ENCODE data around the gene AGPS. TPM values are rescaled to one million over a fixed set of nuclear protein-coding genes. Genes with fewer than 3 reads are reported as not detected.

Gene AGPS
- total RNA-seq, 1 experiment from 2014 or later: 54.0 TPM

GRCh38 chr2:177471990-177472389 is 79.4 kb downstream of the AGPS start:
- H3K79me2 ChIP-seq (ENCODE audit: low read length): peaks cover 33% of the 10 kb centered on the region
- H4K20me1 ChIP-seq (ENCODE audit: insufficient read depth, low read depth, low read length): no peaks in the 10 kb centered on the region
- peaks cover 6% of the 10 kb centered on the region; the same call in 1 of the 2 replicates for H3K4me1 ChIP-seq (ENCODE audit: low read length)
- H3K4me2 ChIP-seq (ENCODE audit: low read depth, low read length, poor library complexity, severe bottlenecking): no peak overlapping the region
- no peak overlapping the region for H3K9ac ChIP-seq (ENCODE audit: low read length)
- no peaks in the 10 kb centered on the region for H3K9me3 ChIP-seq (ENCODE audit: low read length)
- H3K4me3 ChIP-seq (ENCODE audit: low read length): no peak overlapping the region
- H3K27me3 ChIP-seq (ENCODE audit: low read length): no peaks in the 10 kb centered on the region
- no peak overlapping the region for H3K27ac ChIP-seq (ENCODE audit: low read length)
- no peaks in the 10 kb centered on the region for H3K9me2 ChIP-seq (replicated peaks; ENCODE audit: insufficient read depth, low read length)
- peaks cover 44% of the 10 kb centered on the region for H3K36me3 ChIP-seq (ENCODE audit: insufficient read depth, low read length)
- DNase-seq: no peak
- no peak overlapping the region for H2AFZ ChIP-seq (ENCODE audit: low read length)

- H3K9me2 ChIP-seq (replicated peaks; ENCODE audit: insufficient read depth, low read length): no peaks in the 10 kb centered on the region
- no peaks in the 10 kb centered on the region for H3K9me3 ChIP-seq (ENCODE audit: low read length)
- H3K27ac ChIP-seq (ENCODE audit: low read length): no peak overlapping the region
- no peak overlapping the region for H3K9ac ChIP-seq (ENCODE audit: low read length)
- H3K79me2 ChIP-seq (ENCODE audit: low read length): peaks cover 53% of the 10 kb centered on the region
- no peak overlapping the region for H3K4me3 ChIP-seq (ENCODE audit: low read length)
- H4K20me1 ChIP-seq (ENCODE audit: insufficient read depth, low read depth, low read length): no peaks in the 10 kb centered on the region
- H3K4me1 ChIP-seq (ENCODE audit: low read length): no peaks in the 10 kb centered on the region
- no peak for DNase-seq
- no peaks in the 10 kb centered on the region for H3K27me3 ChIP-seq (ENCODE audit: low read length)
- peaks cover 55% of the 10 kb centered on the region for H3K36me3 ChIP-seq (ENCODE audit: insufficient read depth, low read length)
- H2AFZ ChIP-seq (ENCODE audit: low read length): no peak overlapping the region
- no peak overlapping the region for H3K4me2 ChIP-seq (ENCODE audit: low read depth, low read length, poor library complexity, severe bottlenecking)
Observed at GRCh38 chr2:177474301-177474700, 81.7 kb downstream of the AGPS start.

DNA sequence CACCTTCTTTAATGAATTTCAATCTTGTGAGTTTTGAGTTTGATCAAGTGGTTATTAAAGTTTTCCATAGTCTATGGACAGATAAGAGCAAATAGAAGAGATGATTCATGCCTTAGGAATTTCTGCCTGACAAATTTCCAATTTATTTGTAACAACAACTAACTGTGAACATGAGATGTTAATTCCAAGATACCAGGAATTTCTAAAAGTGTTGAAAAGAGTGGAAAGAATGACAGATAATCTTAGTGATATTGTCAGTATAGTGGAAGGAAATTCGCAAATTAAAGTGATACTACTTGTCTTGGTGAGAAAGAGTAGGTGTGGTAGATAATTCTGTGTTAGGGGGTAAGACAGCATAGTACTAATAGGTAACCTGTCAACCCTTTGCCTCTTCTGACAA is 82.4 kb downstream of the AGPS start:
- no peaks in the 10 kb centered on the region for H3K9me3 ChIP-seq (ENCODE audit: low read length)
- no peak overlapping the region for H3K4me2 ChIP-seq (ENCODE audit: low read depth, low read length, poor library complexity, severe bottlenecking)
- H3K4me1 ChIP-seq (ENCODE audit: low read length): no peaks in the 10 kb centered on the region
- H3K9ac ChIP-seq (ENCODE audit: low read length): no peak overlapping the region
- H2AFZ ChIP-seq (ENCODE audit: low read length): no peak overlapping the region
- no peak for DNase-seq
- H3K27ac ChIP-seq (ENCODE audit: low read length): no peak overlapping the region
- H4K20me1 ChIP-seq (ENCODE audit: insufficient read depth, low read depth, low read length): no peaks in the 10 kb centered on the region
- H3K4me3 ChIP-seq (ENCODE audit: low read length): no peak overlapping the region
- peaks cover 50% of the 10 kb centered on the region for H3K79me2 ChIP-seq (ENCODE audit: low read length)
- H3K27me3 ChIP-seq (ENCODE audit: low read length): no peaks in the 10 kb centered on the region
- H3K9me2 ChIP-seq (replicated peaks; ENCODE audit: insufficient read depth, low read length): no peaks in the 10 kb centered on the region
- H3K36me3 ChIP-seq (ENCODE audit: insufficient read depth, low read length): peaks cover 56% of the 10 kb centered on the region

GRCh38 chr2:177476897-177477296 is 84.3 kb downstream of the AGPS start:
- no peaks in the 10 kb centered on the region for H3K4me1 ChIP-seq (ENCODE audit: low read length)
- no peaks in the 10 kb centered on the region for H3K9me2 ChIP-seq (replicated peaks; ENCODE audit: insufficient read depth, low read length)
- H3K4me2 ChIP-seq (ENCODE audit: low read depth, low read length, poor library complexity, severe bottlenecking): no peak overlapping the region
- H3K9ac ChIP-seq (ENCODE audit: low read length): no peak overlapping the region
- H4K20me1 ChIP-seq (ENCODE audit: insufficient read depth, low read depth, low read length): no peaks in the 10 kb centered on the region
- H3K4me3 ChIP-seq (ENCODE audit: low read length): no peak overlapping the region
- H3K27me3 ChIP-seq (ENCODE audit: low read length): no peaks in the 10 kb centered on the region
- no peaks in the 10 kb centered on the region for H3K9me3 ChIP-seq (ENCODE audit: low read length)
- peaks cover 53% of the 10 kb centered on the region for H3K36me3 ChIP-seq (ENCODE audit: insufficient read depth, low read length)
- H2AFZ ChIP-seq (ENCODE audit: low read length): no peak overlapping the region
- no peak for DNase-seq
- H3K79me2 ChIP-seq (ENCODE audit: low read length): peaks cover 42% of the 10 kb centered on the region
- H3K27ac ChIP-seq (ENCODE audit: low read length): no peak overlapping the region

- H2AFZ ChIP-seq (ENCODE audit: low read length): no peak overlapping the region
- no peak overlapping the region for H3K9ac ChIP-seq (ENCODE audit: low read length)
- H4K20me1 ChIP-seq (ENCODE audit: insufficient read depth, low read depth, low read length): no peaks in the 10 kb centered on the region
- peaks cover 48% of the 10 kb centered on the region for H3K36me3 ChIP-seq (ENCODE audit: insufficient read depth, low read length)
- no peak overlapping the region for H3K4me2 ChIP-seq (ENCODE audit: low read depth, low read length, poor library complexity, severe bottlenecking)
- no peaks in the 10 kb centered on the region for H3K27me3 ChIP-seq (ENCODE audit: low read length)
- DNase-seq: no peak
- H3K4me1 ChIP-seq (ENCODE audit: low read length): no peaks in the 10 kb centered on the region
- no peak overlapping the region for H3K4me3 ChIP-seq (ENCODE audit: low read length)
- H3K79me2 ChIP-seq (ENCODE audit: low read length): peaks cover 35% of the 10 kb centered on the region
- no peaks in the 10 kb centered on the region for H3K9me2 ChIP-seq (replicated peaks; ENCODE audit: insufficient read depth, low read length)
- H3K9me3 ChIP-seq (ENCODE audit: low read length): no peaks in the 10 kb centered on the region
- H3K27ac ChIP-seq (ENCODE audit: low read length): no peak overlapping the region
Observed at GRCh38 chr2:177478029-177478428, 85.5 kb downstream of the AGPS start.

GRCh38 chr2:177478907-177479306 is 86.3 kb downstream of the AGPS start:
- H3K4me2 ChIP-seq (ENCODE audit: low read depth, low read length, poor library complexity, severe bottlenecking): no peak overlapping the region
- no peaks in the 10 kb centered on the region for H3K4me1 ChIP-seq (ENCODE audit: low read length)
- H4K20me1 ChIP-seq (ENCODE audit: insufficient read depth, low read depth, low read length): no peaks in the 10 kb centered on the region
- H3K36me3 ChIP-seq (ENCODE audit: insufficient read depth, low read length): peaks cover 45% of the 10 kb centered on the region
- DNase-seq: no peak
- no peak overlapping the region for H3K4me3 ChIP-seq (ENCODE audit: low read length)
- H3K9me3 ChIP-seq (ENCODE audit: low read length): no peaks in the 10 kb centered on the region
- no peaks in the 10 kb centered on the region for H3K9me2 ChIP-seq (replicated peaks; ENCODE audit: insufficient read depth, low read length)
- H3K27me3 ChIP-seq (ENCODE audit: low read length): no peaks in the 10 kb centered on the region
- no peak overlapping the region for H2AFZ ChIP-seq (ENCODE audit: low read length)
- H3K79me2 ChIP-seq (ENCODE audit: low read length): peaks cover 35% of the 10 kb centered on the region
- no peak overlapping the region for H3K9ac ChIP-seq (ENCODE audit: low read length)
- H3K27ac ChIP-seq (ENCODE audit: low read length): no peak overlapping the region

- Histone ChIP-seq H3K9me2 (replicated peaks; ENCODE audit: insufficient read depth, low read length) (no peaks in the 10 kb centered on the region), H3K27ac (ENCODE audit: low read length) (no peak overlapping the region), H3K4me3 (ENCODE audit: low read length) (no peak overlapping the region), H3K4me2 (ENCODE audit: low read depth, low read length, poor library complexity, severe bottlenecking) (no peak overlapping the region), H3K9me3 (ENCODE audit: low read length) (no peaks in the 10 kb centered on the region), H3K9ac (ENCODE audit: low read length) (no peak overlapping the region), H3K36me3 (ENCODE audit: insufficient read depth, low read length) (peaks cover 29% of the 10 kb centered on the region), H3K4me1 (ENCODE audit: low read length) (no peaks in the 10 kb centered on the region), H3K27me3 (ENCODE audit: low read length) (no peaks in the 10 kb centered on the region), H4K20me1 (ENCODE audit: insufficient read depth, low read depth, low read length) (no peaks in the 10 kb centered on the region), H3K79me2 (ENCODE audit: low read length) (peaks cover 20% of the 10 kb centered on the region), H2AFZ (ENCODE audit: low read length) (no peak overlapping the region)
- no peak for DNase-seq
Observed at GRCh38 chr2:177482195-177482594, 89.6 kb downstream of the AGPS start.

DNA sequence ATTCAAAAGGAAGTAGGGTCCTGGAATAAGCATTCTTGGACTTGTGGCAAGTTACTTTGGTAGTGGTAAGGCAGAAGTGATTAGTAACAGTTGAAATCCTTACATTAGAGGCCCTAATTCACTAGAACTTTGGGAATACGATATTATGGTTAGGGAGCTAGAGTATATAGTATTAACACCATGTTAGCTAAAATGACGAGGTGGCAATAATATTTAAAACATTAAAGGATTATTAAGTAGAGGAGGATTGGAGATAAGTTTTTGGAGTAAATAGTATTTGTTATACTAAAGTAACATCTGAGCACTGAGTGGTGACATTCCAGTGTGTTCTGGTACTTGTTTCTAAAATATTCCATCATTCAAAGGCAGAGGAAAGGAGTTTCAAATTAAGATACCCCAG is 91.0 kb downstream of the AGPS start:
- H3K27ac ChIP-seq (ENCODE audit: low read length): no peak overlapping the region
- no peak overlapping the region for H3K4me3 ChIP-seq (ENCODE audit: low read length)
- peaks cover 9% of the 10 kb centered on the region for H3K79me2 ChIP-seq (ENCODE audit: low read length)
- H3K9ac ChIP-seq (ENCODE audit: low read length): no peak overlapping the region
- H3K4me2 ChIP-seq (ENCODE audit: low read depth, low read length, poor library complexity, severe bottlenecking): no peak overlapping the region
- DNase-seq: no peak
- no peaks in the 10 kb centered on the region for H3K9me2 ChIP-seq (replicated peaks; ENCODE audit: insufficient read depth, low read length)
- H3K4me1 ChIP-seq (ENCODE audit: low read length): no peaks in the 10 kb centered on the region
- H4K20me1 ChIP-seq (ENCODE audit: insufficient read depth, low read depth, low read length): no peaks in the 10 kb centered on the region
- H3K9me3 ChIP-seq (ENCODE audit: low read length): no peaks in the 10 kb centered on the region
- no peaks in the 10 kb centered on the region for H3K27me3 ChIP-seq (ENCODE audit: low read length)
- no peak overlapping the region for H2AFZ ChIP-seq (ENCODE audit: low read length)
- peaks cover 16% of the 10 kb centered on the region for H3K36me3 ChIP-seq (ENCODE audit: insufficient read depth, low read length)
